GM12878 (cell line): ENCODE measurements around the gene EDC3. TPM values are rescaled to one million over a fixed set of nuclear protein-coding genes. Genes with fewer than 3 reads are reported as not detected.

Source experiments
- ATAC-seq: fragments of 200-7000 bp; cut with Tn5 transposase; 3 replicates; pipeline ENCODE4 v1.9.1; 2020; ENCODE audit warnings: mild to moderate bottlenecking, moderate library complexity
- BruUV-seq: library from RNA; stranded (reverse); fragments of 400-500 nt; replicated peaks from 2 replicates; lab custom pipeline; 2021; lab: Mats Ljungman, UMichigan
- CTCF ChIA-PET: fragments of 300-600 bp; sonication (Branson Sonifier 250); formaldehyde crosslinking; extraction: SDS; loops from one replicate; lab custom pipeline; 2021; ENCODE audit warnings: inconsistent platforms; lab: Yijun Ruan, JAX
- POLR2A ChIA-PET: fragments of 350-600 bp; formaldehyde crosslinking; extraction: SDS; loops from one replicate; lab custom pipeline; 2021; ENCODE audit warnings: inconsistent platforms; lab: Charles Lee
- RAD21 ChIA-PET: fragments of 300-600 bp; sonication (Branson Sonifier 250); formaldehyde crosslinking; loops from one replicate; lab custom pipeline; 2023; ENCODE audit warnings: antibody characterized with exemption; ENCODE audit not compliant: unreplicated experiment; lab: Charles Lee
- SMC1A ChIA-PET: fragments of 300-600 bp; sonication (Branson Sonifier 250); formaldehyde crosslinking; loops from one replicate; lab custom pipeline; 2023; ENCODE audit not compliant: unreplicated experiment, uncharacterized antibody; lab: Charles Lee
- DNase-seq: peaks from one replicate; pipeline ENCODE4 v3.0.0-alpha.2; 2011; ENCODE audit warnings: low read depth, low spot score
- FAIRE-seq: peaks from 3 replicates; lab custom pipeline; 2011; peaks lifted over from hg19 to GRCh38; lab: Jason Lieb, UNC
- H2AFZ ChIP-seq: 2 replicates; pipeline ENCODE4 v1.6.0; 2011; ENCODE audit warnings: low read depth, low read length, control low read depth; ENCODE audit not compliant: control insufficient read depth
- H3K27ac ChIP-seq: 2 replicates; pipeline ENCODE4 v1.5.1; 2011; ENCODE audit warnings: control low read depth; ENCODE audit not compliant: control insufficient read depth, insufficient read depth
- H3K27me3 ChIP-seq, 2 experiments: replicated peaks in 1 of 2; 2 replicates each; pipeline versions ENCODE4 v1.6.0 to v1.6.1; 2011; ENCODE audit warnings: low read length in 1 of 2; ENCODE audit not compliant: control insufficient read depth in 2 of 2, insufficient read depth in 2 of 2
- H3K36me3 ChIP-seq, 2 experiments: 2 replicates each; pipeline ENCODE4 v1.5.1; 2011; ENCODE audit warnings: low read length in 1 of 2; ENCODE audit not compliant: control insufficient read depth in 2 of 2, insufficient read depth in 2 of 2
- H3K4me1 ChIP-seq: 2 replicates; pipeline ENCODE4 v1.6.1; 2011; ENCODE audit warnings: mild to moderate bottlenecking, low read length, moderate library complexity, mixed read lengths; ENCODE audit not compliant: control insufficient read depth, insufficient read depth
- H3K4me2 ChIP-seq: 2 replicates; pipeline ENCODE4 v1.6.0; 2011; ENCODE audit warnings: control low read depth; ENCODE audit not compliant: control insufficient read depth, insufficient read depth
- H3K4me3 ChIP-seq: fragments of 200-600 bp; sonication (generic); 2 replicates; pipeline ENCODE4 v1.5.1; 2016
- H3K79me2 ChIP-seq: 2 replicates; pipeline ENCODE4 v1.6.0; 2011; ENCODE audit warnings: low read length; ENCODE audit not compliant: control insufficient read depth, insufficient read depth
- H3K9ac ChIP-seq: 2 replicates; pipeline ENCODE4 v1.8.0; 2011; ENCODE audit warnings: low read length, control low read depth, mixed read lengths; ENCODE audit not compliant: control insufficient read depth, insufficient read depth
- H3K9me3 ChIP-seq: replicated peaks from 3 replicates; pipeline ENCODE4 v1.5.1; 2011; ENCODE audit warnings: mild to moderate bottlenecking, low read length; ENCODE audit not compliant: control insufficient read depth, insufficient read depth
- H4K20me1 ChIP-seq: 2 replicates; pipeline ENCODE4 v1.6.0; 2011; ENCODE audit not compliant: control insufficient read depth, insufficient read depth
- BCL11A ChIP-seq: IDR thresholded peaks from 2 replicates; pipeline ENCODE4 v1.6.1; 2011; ENCODE audit warnings: low read depth, low read length
- EED ChIP-seq: sonication (generic); IDR thresholded peaks from 2 replicates; pipeline ENCODE4 v1.6.1; 2016; ENCODE audit warnings: antibody characterized with exemption, low read depth
- IKZF1 ChIP-seq: fragments of 450-650 bp; conservative IDR thresholded peaks from 2 replicates; pipeline ENCODE4 v1.6.1; 2017; ENCODE audit warnings: antibody characterized with exemption, mild to moderate bottlenecking
- NFXL1 ChIP-seq: fragments of 450-650 bp; IDR thresholded peaks from 2 replicates; pipeline ENCODE4 v1.6.1; 2017; ENCODE audit warnings: antibody characterized with exemption, mild to moderate bottlenecking, borderline replicate concordance
- NFYB ChIP-seq: IDR thresholded peaks from 2 replicates; pipeline ENCODE4 v1.6.1; 2011; ENCODE audit warnings: low read depth, mild to moderate bottlenecking, low read length, improper control_type of control experiment, moderate library complexity; ENCODE audit not compliant: insufficient read depth
- PAX5 ChIP-seq: IDR thresholded peaks from 2 replicates; pipeline ENCODE4 v1.6.1; 2011; ENCODE audit warnings: low read depth, low read length, borderline replicate concordance
- POLR2AphosphoS2 ChIP-seq: IDR thresholded peaks from 2 replicates; pipeline ENCODE4 v1.6.1; 2011; ENCODE audit warnings: low read depth, mild to moderate bottlenecking, low read length, improper control_type of control experiment, moderate library complexity
- RB1 ChIP-seq: fragments of 450-650 bp; formaldehyde crosslinking; IDR thresholded peaks from 2 replicates; pipeline ENCODE4 v1.6.1; 2017; ENCODE audit warnings: mild to moderate bottlenecking, borderline replicate concordance
- RUNX3 ChIP-seq: IDR thresholded peaks from 2 replicates; pipeline ENCODE4 v1.6.1; 2012; ENCODE audit warnings: low read length, inconsistent platforms
- SIX5 ChIP-seq: IDR thresholded peaks from 2 replicates; pipeline ENCODE4 v1.6.1; 2011; ENCODE audit warnings: mild to moderate bottlenecking, low read depth, low read length, moderate library complexity; ENCODE audit not compliant: severe bottlenecking
- SMARCA5 ChIP-seq: fragments of 450-650 bp; IDR thresholded peaks from 2 replicates; pipeline ENCODE4 v1.6.1; 2017; ENCODE audit warnings: mild to moderate bottlenecking
- SMC3 ChIP-seq: IDR thresholded peaks from 2 replicates; pipeline ENCODE4 v1.6.1; 2011; ENCODE audit warnings: low read length, improper control_type of control experiment, borderline replicate concordance
- SPI1 ChIP-seq: IDR thresholded peaks from 2 replicates; pipeline ENCODE4 v1.6.1; 2011; ENCODE audit warnings: low read depth, mild to moderate bottlenecking, low read length, moderate library complexity, borderline replicate concordance; ENCODE audit not compliant: insufficient read depth
- YY1 ChIP-seq: IDR thresholded peaks from 2 replicates; pipeline ENCODE4 v1.6.1; 2011; ENCODE audit warnings: low read depth, mild to moderate bottlenecking, low read length
- ZNF207 ChIP-seq: fragments of 450-650 bp; IDR thresholded peaks from 2 replicates; pipeline ENCODE4 v1.6.1; 2014; ENCODE audit warnings: antibody characterized with exemption, mild to moderate bottlenecking, borderline replicate concordance
- ZNF24 ChIP-seq: fragments of 450-650 bp; IDR thresholded peaks from 2 replicates; pipeline ENCODE4 v1.6.1; 2017; ENCODE audit warnings: antibody characterized with exemption, mild to moderate bottlenecking
- WGBS: methylation state at CpG from one replicate; pipeline ENCODE4 v1.1.6; 2016; ENCODE audit warnings: low lambda C conversion rate; ENCODE audit not compliant: insufficient replicate concordance, insufficient coverage; ENCODE audit errors: missing lambda C conversion rate; 5-methylcytosine and 5-hydroxymethylcytosine counted together
- in situ Hi-C: fragments of 300-500 bp; cut with MboI; formaldehyde crosslinking; loops from 9 replicates; pipeline ENCODE4 v1.14.3; 2018; ENCODE audit warnings: mixed read lengths
- intact Hi-C: fragments of 100-400 bp; cut with micrococcal nuclease; formaldehyde crosslinking; loops from one replicate; pipeline ENCODE4 v1.14.2; 2022; ENCODE audit not compliant: unreplicated experiment
- polyA plus RNA-seq, 11 experiments: library from polyadenylated mRNA; depleted of rRNA in 4 of 11; unstranded in 6 of 11; stranded (reverse) in 5 of 11; fragments of >200 nt; fragmentation: Nextera tagmentation in 4 of 11; fragmentation: Illumina TruSeq in 1 of 11; extraction: Ambion mirVana in 4 of 11; extraction: Trizol in 1 of 11; gene quantifications; 1 replicate in 1 of 11; 2 replicates in 10 of 11; pipeline versions ENCODE4 v1.2.1 to v1.2.3, GENCODE V29; 2011 to 2016; ENCODE audit warnings: inconsistent platforms in 2 of 11, missing spikeins in 2 of 11, low read depth in 1 of 11
- total RNA-seq, 4 experiments: library from RNA; depleted of rRNA in 3 of 4; stranded (reverse); fragments of >200 nt in 3 of 4; fragmentation: Illumina TruSeq in 1 of 4; extraction: Trizol in 1 of 4; gene quantifications; 2 replicates each; pipeline versions ENCODE4 v1.2.1 to v1.2.3, GENCODE V29; 2013 to 2021
- TF ChIP-seq, protein P1 (sequence below), 3 experiments: IDR thresholded peaks in 2 of 3; conservative IDR thresholded peaks in 1 of 3; 2 replicates each; pipeline ENCODE4 v1.5.1; 2011; ENCODE audit warnings: low read depth in 3 of 3, low read length in 3 of 3, mild to moderate bottlenecking in 3 of 3, control low read depth in 2 of 3, moderate library complexity in 2 of 3, inconsistent platforms in 1 of 3, mixed read lengths in 1 of 3; ENCODE audit not compliant: control insufficient read depth in 2 of 3, insufficient read depth in 1 of 3; ENCODE audit errors: extremely low read depth in 1 of 3
- TF ChIP-seq, protein P2 (sequence below): IDR thresholded peaks from 2 replicates; pipeline ENCODE4 v1.6.1; 2011; ENCODE audit warnings: borderline replicate concordance, low read depth, mild to moderate bottlenecking, moderate library complexity, mixed read lengths, low read length; ENCODE audit not compliant: insufficient read depth; ENCODE audit errors: extremely low read length
- TF ChIP-seq, protein P3 (sequence below): fragments of 450-650 bp; IDR thresholded peaks from 2 replicates; pipeline ENCODE4 v1.6.1; 2016; ENCODE audit warnings: mild to moderate bottlenecking

EDC3 gene
- total and polyA plus RNA-seq, 10 of the 15 experiments (the other 5 are each of a cell fraction or from before 2014, with no cell fraction given) = 11.8 to 48.4 (median 35.3) TPM

DNA sequence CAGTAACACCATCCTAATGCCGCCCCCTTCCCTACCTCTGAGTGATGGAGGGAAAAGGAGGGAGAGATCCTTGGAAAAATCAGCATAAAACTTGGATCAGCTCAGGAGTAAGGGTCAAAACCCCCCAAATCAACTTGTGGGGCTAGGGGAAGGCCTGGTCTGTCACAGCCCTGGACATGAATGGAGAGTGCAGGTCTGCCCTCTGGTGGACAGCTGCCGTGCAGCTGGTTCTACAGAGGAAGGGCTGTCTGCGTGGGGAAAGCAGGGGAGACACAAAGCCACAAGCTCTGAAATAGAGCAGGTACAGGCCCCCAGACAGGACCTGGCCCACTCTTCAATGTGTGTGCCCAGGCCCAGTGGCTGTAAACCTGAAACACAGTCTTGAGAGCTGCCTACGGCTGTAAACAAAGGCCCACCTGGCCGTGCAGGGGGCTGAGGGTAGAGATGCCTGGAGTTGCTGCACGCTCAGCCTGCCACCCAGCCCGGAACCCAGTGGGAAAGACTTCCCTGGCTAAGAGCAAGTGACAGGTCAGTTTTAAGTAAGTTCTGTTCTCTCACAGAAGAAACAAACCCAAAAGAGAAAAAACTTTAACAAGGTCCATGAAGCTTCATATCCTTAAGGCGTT lies 63.8 kb downstream of the EDC3 start:
- ATAC-seq (peak; percentile 82), FAIRE-seq (no peak), DNase-seq (no peak)
- no peak overlapping the region for H2AFZ ChIP-seq
- H3K4me1 ChIP-seq = peaks cover 12% of the 10 kb centered on the region
- ChIA-PET CTCF (interaction anchor here (0.6 to 18.9 kb wide), 36 partner anchors 10 to 317 kb away, joined by 3 to 380 read pairs (median 4); partner anchors contain the start of genes CLK3 and EDC3), SMC1A (interaction anchor here (0.6 to 8.2 kb wide), 10 partner anchors 9 to 260 kb away, joined by 3 to 116 read pairs (median 4); no protein-coding TSS in a partner anchor), POLR2A (no interaction called here), RAD21 (interaction anchor here (0.6 to 2.7 kb wide), 10 partner anchors 9 to 1216 kb away, joined by 3 to 13 read pairs (median 4); partner anchors contain the start of gene CLK3)
- in situ Hi-C loops = loop anchor here (5.0 kb wide), 2 partner anchors 140 to 315 kb away; no protein-coding TSS in a partner anchor
- H3K4me2 ChIP-seq = no peak overlapping the region
- no peak overlapping the region for H3K27ac ChIP-seq
- no peaks in the 10 kb centered on the region for H3K79me2 ChIP-seq
- 64% methylated on average over 8 of the region's 8 CpGs for WGBS
- H3K4me3 ChIP-seq = no peak overlapping the region
- no peaks in the 10 kb centered on the region for H3K9me3 ChIP-seq
- intact Hi-C loops = loop anchor here (1.0 kb wide), 1 partner anchor 259 kb away; no protein-coding TSS in a partner anchor
- H3K27me3 ChIP-seq = no peaks in the 10 kb centered on the region
- no TSS peak for BruUV-seq
- peaks cover 5% of the 10 kb centered on the region; the same call in 1 of the 2 replicates for H4K20me1 ChIP-seq
- no peak overlapping the region for H3K9ac ChIP-seq
- H3K36me3 ChIP-seq = peaks cover 47 to 57% of the 10 kb centered on the region in 2 experiments
- no peak for TF ChIP-seq NFXL1
- TF ChIP-seq BCL11A = no peak
- TF ChIP-seq PAX5 = no peak
- no peak for TF ChIP-seq NFYB
- TF ChIP-seq ZNF207 = no peak
- TF ChIP-seq EED = no peak
- TF ChIP-seq, protein P1, sequence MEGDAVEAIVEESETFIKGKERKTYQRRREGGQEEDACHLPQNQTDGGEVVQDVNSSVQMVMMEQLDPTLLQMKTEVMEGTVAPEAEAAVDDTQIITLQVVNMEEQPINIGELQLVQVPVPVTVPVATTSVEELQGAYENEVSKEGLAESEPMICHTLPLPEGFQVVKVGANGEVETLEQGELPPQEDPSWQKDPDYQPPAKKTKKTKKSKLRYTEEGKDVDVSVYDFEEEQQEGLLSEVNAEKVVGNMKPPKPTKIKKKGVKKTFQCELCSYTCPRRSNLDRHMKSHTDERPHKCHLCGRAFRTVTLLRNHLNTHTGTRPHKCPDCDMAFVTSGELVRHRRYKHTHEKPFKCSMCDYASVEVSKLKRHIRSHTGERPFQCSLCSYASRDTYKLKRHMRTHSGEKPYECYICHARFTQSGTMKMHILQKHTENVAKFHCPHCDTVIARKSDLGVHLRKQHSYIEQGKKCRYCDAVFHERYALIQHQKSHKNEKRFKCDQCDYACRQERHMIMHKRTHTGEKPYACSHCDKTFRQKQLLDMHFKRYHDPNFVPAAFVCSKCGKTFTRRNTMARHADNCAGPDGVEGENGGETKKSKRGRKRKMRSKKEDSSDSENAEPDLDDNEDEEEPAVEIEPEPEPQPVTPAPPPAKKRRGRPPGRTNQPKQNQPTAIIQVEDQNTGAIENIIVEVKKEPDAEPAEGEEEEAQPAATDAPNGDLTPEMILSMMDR (IDR thresholded peaks at IDR 0.05 in 2 of 3, conservative IDR thresholded peaks at IDR 0.05 in 1 of 3; ENCODE audit: control insufficient read depth in 2 of 3, extremely low read depth in 1 of 3, insufficient read depth in 1 of 3, low read depth in 3 of 3, low read length in 3 of 3) = peak; percentile 91 to 96 (median 92)
- no peak for TF ChIP-seq ZNF24
- TF ChIP-seq IKZF1 = no peak
- TF ChIP-seq, protein P2, sequence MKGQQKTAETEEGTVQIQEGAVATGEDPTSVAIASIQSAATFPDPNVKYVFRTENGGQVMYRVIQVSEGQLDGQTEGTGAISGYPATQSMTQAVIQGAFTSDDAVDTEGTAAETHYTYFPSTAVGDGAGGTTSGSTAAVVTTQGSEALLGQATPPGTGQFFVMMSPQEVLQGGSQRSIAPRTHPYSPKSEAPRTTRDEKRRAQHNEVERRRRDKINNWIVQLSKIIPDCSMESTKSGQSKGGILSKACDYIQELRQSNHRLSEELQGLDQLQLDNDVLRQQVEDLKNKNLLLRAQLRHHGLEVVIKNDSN = no peak
- peak; percentile 77 for TF ChIP-seq SMC3
- TF ChIP-seq YY1 = peak; percentile 52; the same call in 1 of the 2 replicates
- TF ChIP-seq SMARCA5 = no peak
- TF ChIP-seq, protein P3, sequence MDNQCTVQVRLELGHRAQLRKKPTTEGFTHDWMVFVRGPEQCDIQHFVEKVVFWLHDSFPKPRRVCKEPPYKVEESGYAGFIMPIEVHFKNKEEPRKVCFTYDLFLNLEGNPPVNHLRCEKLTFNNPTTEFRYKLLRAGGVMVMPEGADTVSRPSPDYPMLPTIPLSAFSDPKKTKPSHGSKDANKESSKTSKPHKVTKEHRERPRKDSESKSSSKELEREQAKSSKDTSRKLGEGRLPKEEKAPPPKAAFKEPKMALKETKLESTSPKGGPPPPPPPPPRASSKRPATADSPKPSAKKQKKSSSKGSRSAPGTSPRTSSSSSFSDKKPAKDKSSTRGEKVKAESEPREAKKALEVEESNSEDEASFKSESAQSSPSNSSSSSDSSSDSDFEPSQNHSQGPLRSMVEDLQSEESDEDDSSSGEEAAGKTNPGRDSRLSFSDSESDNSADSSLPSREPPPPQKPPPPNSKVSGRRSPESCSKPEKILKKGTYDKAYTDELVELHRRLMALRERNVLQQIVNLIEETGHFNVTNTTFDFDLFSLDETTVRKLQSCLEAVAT = no peak
- TF ChIP-seq RB1 = no peak
- TF ChIP-seq SIX5 = no peak
- no peak for TF ChIP-seq SPI1
- TF ChIP-seq RUNX3 = 0 out of 2 replicates have a peak, but pooled peaks have one; percentile 4
- no peak for TF ChIP-seq POLR2AphosphoS2
